C4-2B (cell line): Measurements from ENCODE around the gene SCAPER.

Experiments used
- CTCF ChIP-seq: fragments of 450-650 bp; conservative IDR thresholded peaks from 2 replicates; pipeline ENCODE4 v1.5.1; 2017; ENCODE audit warnings: mild to moderate bottlenecking
- ZFX ChIP-seq: fragments of 450-650 bp; IDR thresholded peaks from 2 replicates; pipeline ENCODE4 v1.6.1; 2017

GRCh38 chr15:76871930-76872329 is 33.2 kb downstream of the SCAPER start:
- TF ChIP-seq CTCF (no peak), ZFX (no peak)
